Mesenchymal stem cell (in vitro differentiated cells and primary cell): Measurements from ENCODE around the gene GSTO2.

Experiments
- DNase-seq: peaks from one replicate; pipeline ENCODE4 v3.0.0-alpha.2; 2013
- H2AFZ ChIP-seq: one replicate; pipeline ENCODE4 v1.6.1; 2013; ENCODE audit warnings: low read depth, mild to moderate bottlenecking, control low read depth, inconsistent platforms, low read length, moderate library complexity
- H2AK5ac ChIP-seq: 2 replicates; pipeline ENCODE4 v1.6.1; 2013; ENCODE audit warnings: low read length, moderate library complexity, mild to moderate bottlenecking, inconsistent platforms; ENCODE audit not compliant: severe bottlenecking
- H2BK120ac ChIP-seq: one replicate; pipeline ENCODE4 v1.6.1; 2013; ENCODE audit warnings: low read depth, mild to moderate bottlenecking, inconsistent platforms, low read length, moderate library complexity
- H2BK12ac ChIP-seq, 2 experiments: one replicate each; pipeline ENCODE4 v1.6.1; 2013; ENCODE audit warnings: inconsistent platforms in 2 of 2, low read length in 2 of 2, mild to moderate bottlenecking in 2 of 2, moderate library complexity in 2 of 2, control low read depth in 1 of 2
- H2BK15ac ChIP-seq: one replicate; pipeline ENCODE4 v1.6.1; 2013; ENCODE audit warnings: mild to moderate bottlenecking, low read depth, inconsistent platforms; ENCODE audit not compliant: poor library complexity, severe bottlenecking
- H2BK5ac ChIP-seq: 2 replicates; pipeline ENCODE4 v1.6.1; 2013; ENCODE audit warnings: low read depth, mild to moderate bottlenecking, low read length, control low read depth, inconsistent platforms; ENCODE audit not compliant: poor library complexity, severe bottlenecking
- H3K14ac ChIP-seq, 2 experiments: one replicate each; pipeline ENCODE4 v1.6.1; 2013; ENCODE audit warnings: inconsistent platforms in 2 of 2, low read length in 2 of 2, control low read depth in 1 of 2, mild to moderate bottlenecking in 1 of 2, moderate library complexity in 1 of 2
- H3K18ac ChIP-seq, 2 experiments: one replicate each; pipeline ENCODE4 v1.6.1; 2013; ENCODE audit warnings: inconsistent platforms in 2 of 2, low read length in 2 of 2, control low read depth in 1 of 2, low read depth in 1 of 2, mild to moderate bottlenecking in 1 of 2
- H3K23ac ChIP-seq, 2 experiments: one replicate each; pipeline ENCODE4 v1.6.1; 2013; ENCODE audit warnings: inconsistent platforms in 2 of 2, low read length in 2 of 2, mild to moderate bottlenecking in 2 of 2, moderate library complexity in 2 of 2, control low read depth in 1 of 2
- H3K27ac ChIP-seq: 2 replicates; pipeline ENCODE4 v1.5.1; 2013; ENCODE audit warnings: mild to moderate bottlenecking, moderate library complexity, low read length, control low read depth, inconsistent platforms; ENCODE audit not compliant: poor library complexity, severe bottlenecking
- H3K27me3 ChIP-seq, 2 experiments: 2 replicates each; pipeline versions ENCODE4 v1.6.1 to v1.7.0; 2013; ENCODE audit warnings: low read length in 2 of 2, mild to moderate bottlenecking in 2 of 2, moderate library complexity in 2 of 2, control low read depth in 1 of 2, inconsistent platforms in 1 of 2; ENCODE audit not compliant: control insufficient read depth in 1 of 2, insufficient read depth in 1 of 2
- H3K36me3 ChIP-seq, 2 experiments: 2 replicates each; pipeline versions ENCODE4 v1.6.1 to v1.7.0; 2013; ENCODE audit warnings: low read length in 2 of 2, control low read depth in 1 of 2, inconsistent platforms in 1 of 2, low read depth in 1 of 2, mild to moderate bottlenecking in 1 of 2; ENCODE audit not compliant: insufficient read depth in 2 of 2, control insufficient read depth in 1 of 2
- H3K4ac ChIP-seq, 2 experiments: one replicate each; pipeline ENCODE4 v1.6.1; 2013; ENCODE audit warnings: inconsistent platforms in 2 of 2, low read length in 2 of 2, mild to moderate bottlenecking in 2 of 2, moderate library complexity in 2 of 2, control low read depth in 1 of 2, low read depth in 1 of 2
- H3K4me1 ChIP-seq: 2 replicates; pipeline ENCODE4 v1.6.1; 2013; ENCODE audit warnings: low read depth, low read length, control low read depth; ENCODE audit not compliant: control insufficient read depth, insufficient read depth
- H3K4me2 ChIP-seq: 2 replicates; pipeline ENCODE4 v1.6.1; 2013; ENCODE audit warnings: low read length, mild to moderate bottlenecking, inconsistent platforms; ENCODE audit not compliant: poor library complexity, severe bottlenecking
- H3K4me3 ChIP-seq, 2 experiments: 2 replicates each; pipeline versions ENCODE4 v1.5.1 to v1.7.0; 2013; ENCODE audit warnings: low read length in 2 of 2, mild to moderate bottlenecking in 2 of 2, control low read depth in 1 of 2, low read depth in 1 of 2; ENCODE audit not compliant: insufficient read depth in 1 of 2
- H3K79me1 ChIP-seq: replicated peaks from 2 replicates; pipeline ENCODE4 v1.6.1; 2013; ENCODE audit warnings: mild to moderate bottlenecking, control low read depth, low read length, inconsistent platforms; ENCODE audit not compliant: poor library complexity, severe bottlenecking
- H3K9ac ChIP-seq: 2 replicates; pipeline ENCODE4 v1.7.0; 2013; ENCODE audit warnings: mild to moderate bottlenecking, low read length, moderate library complexity
- H3K9me3 ChIP-seq: 2 replicates; pipeline ENCODE4 v1.7.0; 2013; ENCODE audit warnings: mild to moderate bottlenecking, low read length; ENCODE audit not compliant: control insufficient read depth
- H4K8ac ChIP-seq: one replicate; pipeline ENCODE4 v1.6.1; 2013; ENCODE audit warnings: inconsistent platforms, mild to moderate bottlenecking, low read length, moderate library complexity
- H4K91ac ChIP-seq: one replicate; pipeline ENCODE4 v1.6.1; 2013; ENCODE audit warnings: mild to moderate bottlenecking, low read length, inconsistent platforms
- WGBS: methylation state at CpG from one replicate; pipeline ENCODE4 v1.1.7; 2013; ENCODE audit warnings: mixed read lengths; 5-methylcytosine and 5-hydroxymethylcytosine counted together

The GSTO2 gene

DNA sequence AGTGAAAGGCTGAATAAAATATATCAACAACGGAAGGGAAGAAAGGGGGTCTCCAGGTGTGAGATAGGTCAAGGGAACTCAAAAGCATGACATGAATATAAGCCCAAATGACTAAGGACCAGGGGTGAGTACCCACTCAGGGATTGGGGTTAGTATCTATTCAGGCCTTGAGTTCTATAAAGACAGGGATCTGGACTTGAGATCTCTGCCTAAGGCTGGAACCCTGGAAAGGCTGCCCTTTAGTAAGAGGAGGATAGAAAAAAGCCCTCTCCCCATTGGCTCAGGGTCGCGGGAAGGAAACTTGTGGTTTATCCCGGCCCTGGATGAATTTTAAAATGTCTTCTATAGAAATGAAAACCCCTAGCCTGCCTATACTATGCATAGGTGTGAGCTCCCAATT is 71.7 kb downstream of the GSTO2 start:
- Histone ChIP-seq H3K23ac (no peak overlapping the region), H2BK120ac (no peak overlapping the region), H3K4ac (no peak overlapping the region), H3K14ac (no peak overlapping the region), H3K27me3 (no peaks in the 10 kb centered on the region), H3K79me1 (no peaks in the 10 kb centered on the region), H2BK15ac (no peak overlapping the region), H2BK5ac (no peak overlapping the region), H2AK5ac (peak overlapping the region; percentile 8), H3K4me3 (no peak overlapping the region), H2BK12ac (no peak overlapping the region), H2AFZ (no peak overlapping the region), H3K9ac (peak overlapping the region; percentile 99), H4K8ac (no peak overlapping the region), H4K91ac (no peak overlapping the region), H3K27ac (no peak overlapping the region), H3K9me3 (no peaks in the 10 kb centered on the region), H3K4me2 (no peak overlapping the region), H3K36me3 (no peaks in the 10 kb centered on the region), H3K18ac (no peak overlapping the region), H3K4me1 (peaks cover 12% of the 10 kb centered on the region)
- 93% methylated on average over 4 of the region's 4 CpGs for WGBS
- DNase-seq = no peak

DNA sequence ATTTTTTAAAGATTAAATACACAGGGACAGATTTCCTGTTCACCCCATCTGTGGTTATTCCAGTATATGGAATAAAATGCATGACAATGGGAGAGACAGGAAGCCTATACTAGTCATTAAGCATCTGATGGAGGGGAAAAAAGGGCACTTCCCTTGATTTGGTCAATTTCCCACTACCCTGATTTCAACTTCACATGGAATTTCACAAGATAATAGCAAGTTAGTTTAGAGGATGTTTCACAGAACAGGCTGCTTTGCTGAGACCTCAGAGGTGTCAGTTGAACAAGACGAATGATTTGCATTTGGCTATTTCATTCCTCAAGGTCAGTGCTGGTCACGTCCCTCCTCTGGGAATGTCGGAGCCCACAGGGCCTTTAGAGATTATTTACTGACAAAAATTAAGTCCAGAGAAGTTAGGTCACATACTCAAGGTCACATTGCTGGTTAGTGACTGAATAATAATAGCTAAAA is 74.0 kb downstream of the GSTO2 start:
- Histone ChIP-seq H3K27me3 (no peaks in the 10 kb centered on the region), H3K4ac (no peak overlapping the region), H3K9me3 (no peaks in the 10 kb centered on the region), H4K8ac (no peak overlapping the region), H2BK5ac (no peak overlapping the region), H3K4me1 (peaks cover 5% of the 10 kb centered on the region), H2BK120ac (no peak overlapping the region), H3K27ac (no peak overlapping the region), H3K14ac (no peak overlapping the region), H4K91ac (no peak overlapping the region), H3K9ac (peak overlapping the region; percentile 30), H3K36me3 (no peaks in the 10 kb centered on the region), H3K79me1 (no peaks in the 10 kb centered on the region), H2AFZ (no peak overlapping the region), H3K4me2 (no peak overlapping the region), H3K4me3 (no peak overlapping the region), H2BK15ac (no peak overlapping the region), H3K23ac (no peak overlapping the region), H3K18ac (no peak overlapping the region), H2BK12ac (no peak overlapping the region), H2AK5ac (no peak overlapping the region)
- 27% methylated on average over 3 of the region's 3 CpGs for WGBS
- peak; percentile 56 for DNase-seq

DNA sequence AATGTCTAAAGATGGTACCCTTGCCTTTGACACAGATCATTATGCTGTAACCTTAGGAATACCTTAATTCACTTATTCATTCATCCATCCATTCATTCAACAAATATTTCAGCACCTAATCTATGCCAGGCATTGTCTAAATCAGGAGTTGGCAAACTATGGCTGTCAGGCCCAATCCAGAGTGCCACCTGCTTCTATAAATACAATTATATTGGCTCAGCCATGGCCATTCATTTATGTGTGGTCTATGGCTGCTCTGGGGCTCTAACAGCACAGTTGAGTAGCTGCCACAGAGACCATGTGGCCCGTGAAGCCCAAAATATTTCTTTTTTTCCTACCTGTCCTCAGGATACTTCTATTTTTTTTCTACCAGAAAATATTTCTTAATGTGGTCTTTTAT is 75.2 kb downstream of the GSTO2 start:
- Histone ChIP-seq H2BK5ac (no peak overlapping the region), H3K4me2 (no peak overlapping the region), H3K9me3 (no peaks in the 10 kb centered on the region), H3K18ac (no peak overlapping the region), H2AK5ac (no peak overlapping the region), H3K4me1 (peaks cover 2% of the 10 kb centered on the region), H3K4me3 (no peak overlapping the region), H4K91ac (no peak overlapping the region), H3K14ac (no peak overlapping the region), H3K4ac (no peak overlapping the region), H3K27ac (no peak overlapping the region), H2BK120ac (no peak overlapping the region), H3K36me3 (no peaks in the 10 kb centered on the region), H3K27me3 (no peaks in the 10 kb centered on the region), H3K9ac (no peak overlapping the region), H2BK12ac (no peak overlapping the region), H3K79me1 (no peaks in the 10 kb centered on the region), H3K23ac (no peak overlapping the region), H4K8ac (no peak overlapping the region), H2BK15ac (no peak overlapping the region), H2AFZ (no peak overlapping the region)
- whole genome bisulfite sequencing = no CpG with 5 or more reads among the region's 1 CpG
- no peak for DNase-seq

DNA sequence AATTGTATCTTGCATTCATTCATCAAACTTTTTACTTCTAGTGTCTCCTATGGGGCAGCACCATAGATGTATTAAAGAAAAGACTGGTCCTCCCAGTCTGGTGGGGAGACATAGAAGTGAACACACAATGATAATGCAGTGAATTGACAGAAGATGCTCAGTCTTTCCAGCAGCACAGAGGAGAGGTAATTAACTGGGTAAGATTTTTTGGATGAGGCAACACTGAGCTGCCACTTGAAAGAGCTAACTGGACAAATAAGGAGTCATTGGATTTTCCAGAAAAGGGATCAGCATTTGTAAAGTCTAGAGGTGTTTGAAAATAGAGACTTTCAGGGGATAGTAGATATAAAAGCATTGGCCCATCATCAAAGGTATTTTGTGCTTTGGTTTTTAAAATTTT is 76.5 kb downstream of the GSTO2 start:
- Histone ChIP-seq H3K4me1 (no peaks in the 10 kb centered on the region), H3K79me1 (no peaks in the 10 kb centered on the region), H3K18ac (no peak overlapping the region), H3K36me3 (no peaks in the 10 kb centered on the region), H2BK120ac (no peak overlapping the region), H4K8ac (no peak overlapping the region), H3K27ac (no peak overlapping the region), H2AFZ (no peak overlapping the region), H3K27me3 (no peaks in the 10 kb centered on the region), H3K9ac (no peak overlapping the region), H2BK5ac (no peak overlapping the region), H3K4me2 (no peak overlapping the region), H3K4me3 (no peak overlapping the region), H3K14ac (no peak overlapping the region), H3K4ac (no peak overlapping the region), H2BK12ac (no peak overlapping the region), H2BK15ac (no peak overlapping the region), H4K91ac (no peak overlapping the region), H2AK5ac (no peak overlapping the region), H3K9me3 (no peaks in the 10 kb centered on the region), H3K23ac (no peak overlapping the region)
- no peak for DNase-seq
